Prostate gland (tissue), 2 donors: ENCODE measurements around the gene NKD2.

Source experiments
- CTCF ChIP-seq, 4 experiments: fragments of 200-600 bp in 2 of 4; fragments of 450-650 bp in 2 of 4; sonication (generic) in 2 of 4; IDR thresholded peaks; 1 replicate in 3 of 4; 2 replicates in 1 of 4; pipeline ENCODE4 v1.5.1; 2016 to 2019; ENCODE audit warnings: antibody characterized with exemption in 4 of 4, mild to moderate bottlenecking in 2 of 4, moderate library complexity in 2 of 4
- POLR2AphosphoS5 ChIP-seq: sonication (generic); formaldehyde crosslinking; IDR thresholded peaks from one replicate; pipeline ENCODE4 v1.6.1; 2017; ENCODE audit warnings: antibody characterized with exemption

GRCh38 chr5:1054018-1054798, 45.6 kb downstream of the NKD2 start:
- TF ChIP-seq CTCF (IDR thresholded peaks at IDR 0.05), result no peak
- no peak for TF ChIP-seq POLR2AphosphoS5
